GM18519 (cell line): ENCODE data around the gene CTLA4.
"Not testable (repeated sequence)": the region's sequence is repeated elsewhere in the genome, so short reads cannot be mapped to it uniquely, and the experiment has no call there.

Source experiments
- ATAC-seq: cut with Tn5 transposase; IDR thresholded peaks from one replicate; pipeline ENCODE4 v1.9.1; 2021; ENCODE audit warnings: mild to moderate bottlenecking, moderate library complexity; ENCODE audit not compliant: unreplicated experiment, low FRiP score

Gene CTLA4

GRCh38 chr2:203855274-203855673, 12.3 kb upstream of the CTLA4 start:
- ATAC-seq, result no peak

GRCh38 chr2:203857656-203858055, 9.9 kb upstream of the CTLA4 start:
- ATAC-seq, result no peak

- no peak for ATAC-seq
Measured at GRCh38 chr2:203858176-203858575, 9.4 kb upstream of the CTLA4 start.

- no peak for ATAC-seq
Measured at GRCh38 chr2:203859030-203859789, 8.4 kb upstream of the CTLA4 start.

- no peak for ATAC-seq
Measured at GRCh38 chr2:203861197-203861596, 6.4 kb upstream of the CTLA4 start.

- ATAC-seq, result no peak
Measured at GRCh38 chr2:203861607-203862006, 6.0 kb upstream of the CTLA4 start.

GRCh38 chr2:203869223-203870042, 1.9 kb downstream of the CTLA4 start:
- no peak for ATAC-seq

- no peak for ATAC-seq
Measured at GRCh38 chr2:203870481-203870880, 2.9 kb downstream of the CTLA4 start.

GRCh38 chr2:203870941-203871340, 3.4 kb downstream of the CTLA4 start:
- no peak for ATAC-seq

GRCh38 chr2:203871371-203871983, 3.9 kb downstream of the CTLA4 start:
- peak; percentile 92 for ATAC-seq

GRCh38 chr2:203873461-203873860, 5.9 kb downstream of the CTLA4 start:
- ATAC-seq, result no peak

- ATAC-seq, result no peak
Measured at GRCh38 chr2:203873921-203874631, 6.5 kb downstream of the CTLA4 start.

- ATAC-seq, result no peak
Measured at GRCh38 chr2:203875471-203875870, 7.9 kb downstream of the CTLA4 start.

GRCh38 chr2:203876328-203876727, 8.8 kb downstream of the CTLA4 start:
- ATAC-seq, result no peak

GRCh38 chr2:203878063-203878462, 10.5 kb downstream of the CTLA4 start:
- no peak for ATAC-seq

GRCh38 chr2:203880557-203881125, 13.1 kb downstream of the CTLA4 start:
- ATAC-seq, result no peak

- ATAC-seq, result not testable (repeated sequence)
Measured at GRCh38 chr2:203881185-203881584, 13.6 kb downstream of the CTLA4 start.

GRCh38 chr2:203882551-203882950, 15.0 kb downstream of the CTLA4 start:
- ATAC-seq, result no peak

GRCh38 chr2:203886661-203887151, 19.1 kb downstream of the CTLA4 start:
- ATAC-seq, result no peak

GRCh38 chr2:203887677-203888076, 20.1 kb downstream of the CTLA4 start:
- no peak for ATAC-seq
